Measurements from ENCODE around the gene PHYKPL.

GRCh38 chr5:178207917-178208280 is 24.7 kb downstream of the PHYKPL start:
- TF ChIP-seq POLR2A (IDR thresholded peaks at IDR 0.05; ENCODE audit: low read length) = peak; percentile 32
- TF ChIP-seq GATA1 (IDR thresholded peaks at IDR 0.05; ENCODE audit: low read depth, low read length) = no peak

Data from erythroblast (primary cell).